ENCODE results near the gene PCDHB13. TPM values are rescaled to one million over a fixed set of nuclear protein-coding genes. Genes with fewer than 3 reads are reported as not detected.
"Not testable (repeated sequence)": the region's sequence is repeated elsewhere in the genome, so short reads cannot be mapped to it uniquely, and the experiment has no call there.

Gene PCDHB13
- total RNA-seq: 2.6 TPM
- long read RNA-seq: 0 reads

GRCh38 chr5:141213656-141214339 is at the start of gene PCDHB13:
Gene PCDHB13, plus strand, starts transcription at chr5:141213919. Its CDS starts 205 bp downstream, at chr5:141214124.
- intact Hi-C loops (cut with DNase I): loop anchor here (10.0 kb wide), 1 partner anchor 111 kb away; the partner anchor contains the start of gene TAF7
- ATAC-seq (peak; percentile 81), DNase-seq (ENCODE audit: missing footprints) (peak; percentile 80)

GRCh38 chr5:141172381-141173204 is 41.1 kb upstream of the PCDHB13 start, which contains the start of gene PCDHB7:
Gene PCDHB7, plus strand, starts transcription at chr5:141172644. Its CDS starts 192 bp downstream, at chr5:141172836.
- intact Hi-C loops (cut with DNase I): no loop called here
- no peak for DNase-seq (ENCODE audit: missing footprints)
- ATAC-seq: no peak

- intact Hi-C loops (cut with DNase I); DNase-seq (ENCODE audit: missing footprints); ATAC-seq: not testable (repeated sequence)
These were observed 39.2 kb upstream of the PCDHB13 start for GRCh38 chr5:141174291-141175104.

- no peak for DNase-seq (ENCODE audit: missing footprints)
- intact Hi-C loops (cut with DNase I): no loop called here
These were observed 37.8 kb upstream of the PCDHB13 start for GRCh38 chr5:141175933-141176332.

GRCh38 chr5:141177577-141178191 is 36.0 kb upstream of the PCDHB13 start, which contains the start of gene PCDHB8:
Gene PCDHB8, plus strand, starts transcription at chr5:141177790. Its CDS starts 245 bp downstream, at chr5:141178035.
- DNase-seq (ENCODE audit: missing footprints); intact Hi-C loops (cut with DNase I): not testable (repeated sequence)
- peak; percentile 73 for ATAC-seq

More at GRCh38 chr5:141175933-141176332, 37.8 kb upstream of the PCDHB13 start:
- no peak for ATAC-seq

- ATAC-seq; DNase-seq (ENCODE audit: missing footprints); intact Hi-C loops (cut with DNase I): not testable (repeated sequence)
These were observed 34.3 kb upstream of the PCDHB13 start for GRCh38 chr5:141179371-141179770.

GRCh38 chr5:141179876-141180275 is 33.8 kb upstream of the PCDHB13 start:
- DNase-seq (ENCODE audit: missing footprints); intact Hi-C loops (cut with DNase I); ATAC-seq: not testable (repeated sequence)

- DNase-seq (ENCODE audit: missing footprints) (no peak), ATAC-seq (no peak)
- intact Hi-C loops (cut with DNase I): no loop called here
These were observed 33.4 kb upstream of the PCDHB13 start for GRCh38 chr5:141180313-141180712.

GRCh38 chr5:141182248-141182647 is 31.5 kb upstream of the PCDHB13 start, which contains the start of gene PCDHB16:
Gene PCDHB16, plus strand, starts transcription at chr5:141182387. Its CDS starts 173 bp downstream, at chr5:141182560.
- intact Hi-C loops (cut with DNase I): no loop called here
- ATAC-seq (no peak), DNase-seq (ENCODE audit: missing footprints) (no peak)

- ATAC-seq; intact Hi-C loops (cut with DNase I); DNase-seq (ENCODE audit: missing footprints): not testable (repeated sequence)
These were observed 29.4 kb upstream of the PCDHB13 start for GRCh38 chr5:141184117-141184855.

- DNase-seq (ENCODE audit: missing footprints) (no peak), ATAC-seq (no peak)
- intact Hi-C loops (cut with DNase I): no loop called here
These were observed 26.7 kb upstream of the PCDHB13 start, which contains the start of gene PCDHB9 for GRCh38 chr5:141186897-141187512. Gene PCDHB9, plus strand, starts transcription at chr5:141187161. Its CDS starts 158 bp downstream, at chr5:141187319.

GRCh38 chr5:141188682-141189081 is 25.0 kb upstream of the PCDHB13 start:
- intact Hi-C loops (cut with DNase I); ATAC-seq; DNase-seq (ENCODE audit: missing footprints): not testable (repeated sequence)

- ATAC-seq; DNase-seq (ENCODE audit: missing footprints); intact Hi-C loops (cut with DNase I): not testable (repeated sequence)
These were observed 24.6 kb upstream of the PCDHB13 start for GRCh38 chr5:141189131-141189530.

- no peak for ATAC-seq
- DNase-seq (ENCODE audit: missing footprints): no peak
These were observed 21.5 kb upstream of the PCDHB13 start, which contains the start of gene PCDHB10 for GRCh38 chr5:141192110-141192725. Gene PCDHB10, plus strand, starts transcription at chr5:141192353. Its CDS starts 200 bp downstream, at chr5:141192553.

GRCh38 chr5:141194332-141194731 is 19.4 kb upstream of the PCDHB13 start:
- intact Hi-C loops (cut with DNase I); ATAC-seq: not testable (repeated sequence)

More at GRCh38 chr5:141192110-141192725, 21.5 kb upstream of the PCDHB13 start, which contains the start of gene PCDHB10:
- intact Hi-C loops (cut with DNase I): no loop called here

GRCh38 chr5:141196363-141196762 is 17.4 kb upstream of the PCDHB13 start:
- no peak for DNase-seq (ENCODE audit: missing footprints)
- intact Hi-C loops (cut with DNase I): no loop called here
- ATAC-seq: no peak

More at GRCh38 chr5:141194332-141194731, 19.4 kb upstream of the PCDHB13 start:
- DNase-seq (ENCODE audit: missing footprints): not testable (repeated sequence)

Data from Right ventricle myocardium inferior (tissue), 1 donor.